HG03060 (cell line): Measurements from ENCODE around the gene GATA3.

Experiments used
- ATAC-seq: cut with Tn5 transposase; IDR thresholded peaks from one replicate; pipeline ENCODE4 v1.9.1; 2021; ENCODE audit warnings: low read depth, moderate number of reproducible peaks; ENCODE audit not compliant: unreplicated experiment

GATA3 gene

GRCh38 chr10:8037941-8038894 lies 16.3 kb upstream of the GATA3 start:
- no peak for ATAC-seq

GRCh38 chr10:8039321-8039881 lies 15.1 kb upstream of the GATA3 start:
- ATAC-seq: no peak

- no peak for ATAC-seq
Measured at GRCh38 chr10:8040651-8041050, 13.8 kb upstream of the GATA3 start.

GRCh38 chr10:8041284-8041991 lies 13.1 kb upstream of the GATA3 start:
- no peak for ATAC-seq

GRCh38 chr10:8041992-8042720 lies 12.3 kb upstream of the GATA3 start:
- ATAC-seq: no peak

GRCh38 chr10:8042721-8043568 lies 11.5 kb upstream of the GATA3 start:
- ATAC-seq: no peak

DNA sequence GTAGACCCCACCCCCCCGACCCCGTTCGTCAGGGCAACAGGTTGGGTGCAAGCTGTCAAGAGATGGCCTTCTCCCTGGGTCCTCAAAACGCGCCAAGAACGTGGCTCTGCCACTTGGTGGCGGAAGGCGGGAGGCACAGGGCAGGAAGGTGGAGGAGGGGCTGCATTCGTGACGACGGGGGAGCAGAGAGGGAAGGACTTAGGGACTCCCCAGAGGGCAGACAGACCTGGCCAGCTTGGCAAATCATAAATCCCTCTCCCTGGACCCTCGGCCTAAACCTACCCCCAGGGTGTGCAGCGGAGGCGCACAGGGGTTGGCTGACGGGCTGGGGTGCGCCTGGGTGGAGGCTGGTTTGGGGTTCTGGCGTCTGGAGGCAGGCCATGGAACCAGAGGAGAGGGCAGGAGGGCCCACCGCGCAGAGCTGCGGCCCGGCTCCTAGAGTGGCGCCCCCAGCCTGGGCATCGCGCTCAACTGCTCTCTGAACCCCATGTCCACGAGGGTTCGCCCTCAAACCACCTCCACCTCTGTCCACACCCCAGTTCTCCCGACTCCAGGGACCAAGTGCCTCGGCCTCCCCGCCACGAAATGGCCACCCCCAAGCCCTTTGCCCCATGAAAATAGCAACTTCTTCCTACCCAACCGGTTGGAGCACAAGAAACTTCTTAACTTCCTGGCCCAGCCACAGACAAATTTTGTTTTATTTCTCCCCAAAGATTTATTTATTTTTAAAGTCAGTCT lies 10.8 kb upstream of the GATA3 start:
- no peak for ATAC-seq

DNA sequence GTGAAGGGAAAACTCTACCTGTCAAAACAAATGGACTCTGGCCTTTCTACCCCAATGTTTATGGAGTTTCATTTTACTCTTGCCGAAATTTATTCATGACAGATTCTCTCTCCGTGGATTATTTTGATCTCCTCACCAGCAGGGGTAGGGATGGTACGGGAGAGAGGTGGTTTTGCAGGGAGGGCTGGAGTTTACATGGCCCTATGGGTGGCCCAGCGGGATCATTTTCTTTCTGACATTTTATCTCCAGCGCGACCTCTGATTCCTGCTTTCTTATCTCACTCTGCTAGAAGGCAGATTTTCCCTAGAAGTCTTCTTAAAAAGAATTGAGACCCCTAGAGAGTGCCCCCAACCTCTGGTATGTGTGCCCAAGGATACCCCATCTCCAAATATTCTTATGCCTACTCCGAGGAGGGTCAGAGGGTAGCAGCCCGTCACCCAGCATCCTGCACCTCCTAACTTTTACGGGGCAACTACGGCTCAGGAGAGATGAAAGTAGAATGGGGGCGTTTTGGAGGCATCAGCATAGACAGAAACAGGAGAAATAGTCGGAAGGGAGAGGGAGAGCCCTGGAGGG lies 10.1 kb upstream of the GATA3 start:
- ATAC-seq: no peak

DNA sequence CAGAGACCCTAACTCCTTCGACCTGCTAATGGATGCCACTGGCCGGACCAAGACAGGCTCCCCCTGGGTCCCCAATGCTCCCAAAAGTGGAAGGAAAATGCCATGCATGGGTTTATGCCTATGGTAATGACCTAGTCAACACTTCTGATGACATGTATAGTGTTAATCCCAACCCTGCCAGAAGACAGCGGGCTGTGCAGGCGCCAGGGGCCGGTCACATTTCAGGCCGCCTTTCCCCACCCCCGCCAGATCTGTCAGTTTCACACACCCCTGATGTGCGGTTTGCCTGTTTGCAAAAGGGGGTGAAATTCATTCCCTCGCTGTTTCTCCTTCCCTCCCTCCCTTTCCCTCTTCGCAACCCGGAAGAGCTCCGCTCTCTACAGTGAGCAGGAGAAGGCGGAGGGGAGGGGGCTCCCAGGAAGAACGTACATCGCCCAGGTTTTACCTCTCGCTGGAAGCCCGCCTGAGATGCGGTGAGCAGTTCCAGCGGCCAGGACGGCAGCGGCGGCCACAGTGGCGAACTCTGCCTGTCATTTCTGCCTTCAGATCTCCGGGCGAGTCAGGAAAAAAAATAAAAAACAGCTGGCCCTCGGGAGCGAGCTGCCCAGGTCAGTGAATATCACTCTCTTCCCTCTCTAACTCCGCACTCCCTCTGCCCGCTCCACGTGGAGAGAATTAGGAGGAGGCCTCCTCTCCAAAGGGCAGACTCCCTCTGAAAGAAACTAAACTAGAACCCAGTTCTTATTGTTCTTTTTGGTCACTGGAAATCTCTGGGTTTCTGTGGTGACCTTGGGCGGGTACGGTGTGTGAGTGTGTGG lies 9.4 kb upstream of the GATA3 start:
- ATAC-seq: no peak

DNA sequence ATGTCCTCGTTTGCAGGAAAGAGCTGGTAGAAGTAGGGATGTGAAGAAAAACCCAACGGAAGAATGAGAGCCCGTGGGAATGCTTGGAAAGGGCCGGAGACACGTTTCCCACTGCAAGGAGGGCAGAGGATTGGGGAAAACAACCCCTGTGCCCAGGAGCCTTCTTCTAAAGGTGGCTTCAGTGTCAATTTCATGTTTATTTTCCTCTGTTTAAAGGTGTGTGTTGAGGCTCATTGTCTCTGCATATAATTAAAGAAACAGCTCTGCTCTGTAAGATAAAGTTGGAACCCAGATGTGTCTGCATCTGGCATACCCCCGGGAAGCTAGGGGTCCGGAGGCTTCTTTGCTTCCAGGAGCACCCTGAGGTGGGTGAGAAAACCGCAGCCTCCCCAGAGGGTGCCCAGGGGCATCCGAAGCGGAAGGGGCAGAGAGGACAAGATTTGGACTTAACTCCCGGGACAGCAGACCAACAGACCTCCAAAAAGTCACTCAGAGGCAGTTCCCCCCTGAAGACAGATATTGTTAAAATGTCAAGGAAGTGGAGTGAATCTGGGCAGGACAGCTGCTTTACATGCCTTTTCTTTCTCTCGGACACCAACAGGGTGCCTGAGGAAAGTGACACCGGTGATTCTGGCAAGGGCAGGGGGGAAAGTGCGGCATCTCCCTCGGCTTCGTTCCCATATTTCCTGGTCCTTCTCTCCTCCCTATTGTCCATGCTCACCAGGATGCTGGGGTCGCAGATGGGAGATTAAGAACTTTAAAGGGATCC lies 8.6 kb upstream of the GATA3 start:
- no peak for ATAC-seq

DNA sequence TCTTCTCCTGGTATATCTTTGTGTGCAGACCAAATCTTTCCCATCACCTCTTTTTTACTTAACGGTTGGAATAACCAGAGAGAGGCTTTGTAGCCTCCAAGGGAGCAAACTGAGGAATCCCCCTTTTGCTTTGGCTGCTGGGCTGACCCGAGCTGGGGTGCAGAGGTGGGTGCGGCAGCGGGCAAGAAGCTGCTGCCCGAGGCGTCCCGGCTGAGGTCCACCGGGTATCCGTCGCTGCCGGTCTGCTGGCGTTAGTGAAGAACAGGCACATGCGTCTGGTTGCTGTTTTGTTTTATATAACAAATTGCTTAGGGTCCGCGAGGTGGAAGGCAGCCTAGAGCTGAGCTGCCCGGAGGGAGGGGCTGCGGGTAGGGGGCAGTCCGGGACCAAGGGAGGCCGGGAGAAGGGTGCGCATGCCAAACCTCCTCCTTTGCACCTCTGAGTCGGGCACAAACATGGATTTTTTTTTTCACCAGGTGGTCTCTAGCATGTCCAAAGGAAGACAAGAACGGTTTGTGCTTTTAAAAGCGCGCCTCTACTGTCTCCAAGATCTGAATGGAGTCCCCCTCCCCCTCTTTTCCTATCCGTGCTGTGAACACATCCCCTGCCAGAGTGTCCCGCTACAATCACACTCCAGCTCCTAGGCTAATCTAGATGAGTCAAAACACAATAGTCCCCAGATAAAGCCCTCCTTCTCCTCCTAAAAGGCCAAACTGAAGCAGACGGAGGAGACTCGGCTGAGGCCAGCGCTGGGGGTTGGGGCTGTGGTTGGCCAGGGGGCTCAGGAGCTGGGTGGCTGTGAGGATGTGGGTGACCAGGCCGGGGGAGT lies 6.8 kb upstream of the GATA3 start:
- no peak for ATAC-seq

- no peak for ATAC-seq
Measured at GRCh38 chr10:8048281-8049008, 6.0 kb upstream of the GATA3 start.

GRCh38 chr10:8049045-8049864 lies 5.2 kb upstream of the GATA3 start:
- no peak for ATAC-seq

- no peak for ATAC-seq
Measured at GRCh38 chr10:8049865-8050555, 4.5 kb upstream of the GATA3 start.
